ENCODE results near the gene RPS2.

GRCh38 chr16:1984347-1985225, 20.0 kb upstream of the RPS2 start:
- TF ChIP-seq CTCF (IDR thresholded peaks at IDR 0.05) (no peak), ZFX (IDR thresholded peaks at IDR 0.05; ENCODE audit: borderline replicate concordance) (no peak)
